BLaER1 (cell line): ENCODE measurements around the gene FAM3A.

Experiments
- H3K27ac ChIP-seq: shearing (Covaris generic); formaldehyde crosslinking; 2 replicates; pipeline ENCODE4 v1.8.1; 2022
- H3K27me3 ChIP-seq: shearing (Covaris generic); formaldehyde crosslinking; 2 replicates; pipeline ENCODE4 v1.8.1; 2022
- H3K36me3 ChIP-seq: shearing (Covaris generic); formaldehyde crosslinking; 2 replicates; pipeline ENCODE4 v1.8.1; 2022
- H3K4me1 ChIP-seq: shearing (Covaris generic); formaldehyde crosslinking; 2 replicates; pipeline ENCODE4 v1.8.1; 2022
- H3K4me2 ChIP-seq: shearing (Covaris generic); formaldehyde crosslinking; 2 replicates; pipeline ENCODE4 v1.8.1; 2022
- H3K4me3 ChIP-seq: shearing (Covaris generic); formaldehyde crosslinking; 2 replicates; pipeline ENCODE4 v1.8.1; 2022
- H3K9ac ChIP-seq: shearing (Covaris generic); formaldehyde crosslinking; 2 replicates; pipeline ENCODE4 v1.8.1; 2022
- H3K9me3 ChIP-seq: shearing (Covaris generic); formaldehyde crosslinking; 2 replicates; pipeline ENCODE4 v1.8.1; 2022
- H4K20me1 ChIP-seq: shearing (Covaris generic); formaldehyde crosslinking; 2 replicates; pipeline ENCODE4 v1.8.1; 2022
- Cebpa-rat ChIP-seq: shearing (Covaris generic); IDR thresholded peaks from 2 replicates; pipeline ENCODE4 v1.8.1; 2022

Gene FAM3A

DNA sequence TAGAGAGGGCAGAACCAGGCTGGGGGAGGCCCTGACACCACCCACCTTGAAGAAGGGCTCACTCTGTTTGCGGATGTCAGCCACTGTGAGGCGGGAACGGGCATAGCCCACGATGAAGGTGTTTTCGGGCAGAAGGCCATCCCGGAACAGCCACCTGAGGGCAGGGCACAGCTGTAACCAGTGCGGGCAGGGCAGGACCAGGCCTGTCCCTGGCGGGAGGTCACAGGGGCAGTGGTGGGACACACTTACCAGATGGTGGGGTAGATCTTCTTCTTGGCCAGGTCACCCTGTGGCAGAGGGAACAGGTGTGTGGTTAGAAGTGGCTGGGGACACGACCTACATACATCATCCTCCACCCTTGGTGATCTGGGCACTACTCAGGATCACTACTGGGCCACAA, 19.9 kb upstream of the FAM3A start:
- no peak overlapping the region for H3K4me3 ChIP-seq
- no peak overlapping the region for H3K4me2 ChIP-seq
- H3K36me3 ChIP-seq, result peaks cover 45% of the 10 kb centered on the region
- H3K4me1 ChIP-seq, result peaks cover 4% of the 10 kb centered on the region; the same call in 1 of the 2 replicates
- H3K9ac ChIP-seq, result no peak overlapping the region
- peaks cover 70% of the 10 kb centered on the region; the same call in 1 of the 2 replicates for H4K20me1 ChIP-seq
- peaks cover 51% of the 10 kb centered on the region for H3K27me3 ChIP-seq
- H3K27ac ChIP-seq, result no peak overlapping the region
- TF ChIP-seq Cebpa-rat, result no peak
- no peaks in the 10 kb centered on the region for H3K9me3 ChIP-seq

DNA sequence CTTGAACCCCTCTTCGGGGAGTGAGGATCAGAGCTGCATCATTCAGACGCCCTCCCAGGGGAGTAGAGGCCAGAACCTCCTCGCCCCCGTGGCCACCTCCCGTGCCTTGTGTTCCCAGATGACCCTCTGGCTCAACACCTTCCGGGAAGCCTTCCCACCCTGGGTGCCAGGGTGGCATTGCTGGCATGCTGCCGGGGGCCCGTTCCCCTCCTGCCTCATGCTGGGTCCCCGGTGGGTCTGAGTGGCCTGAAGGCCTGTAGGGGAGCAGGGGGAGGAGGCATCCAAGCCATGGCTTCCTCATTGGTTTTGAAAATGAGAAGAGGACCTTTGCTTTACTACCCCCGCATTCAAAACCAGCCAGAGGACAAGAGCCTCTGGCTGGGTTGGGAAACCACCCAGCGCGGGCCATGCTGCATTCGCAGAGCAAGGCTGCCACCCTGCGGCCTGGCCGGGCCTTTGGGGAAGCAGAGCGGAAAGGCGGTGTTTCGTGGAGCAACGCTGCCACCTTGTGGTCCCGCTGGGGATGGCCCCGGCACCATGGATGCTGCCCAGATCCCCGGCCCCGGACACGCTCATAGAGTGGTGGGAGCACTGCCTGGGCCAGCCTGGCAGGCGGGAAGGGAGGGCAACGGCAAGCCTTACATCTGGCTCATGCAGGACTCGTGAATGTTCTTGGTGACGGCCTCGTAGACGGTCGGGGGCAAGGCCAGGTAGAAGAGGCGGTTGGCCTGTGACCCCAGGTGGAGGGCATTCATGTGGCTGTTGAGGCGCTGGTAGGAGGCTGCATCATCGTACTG, 18.7 kb upstream of the FAM3A start:
- Histone ChIP-seq H3K9ac (peak overlapping the region; percentile 28; the same call in 1 of the 2 replicates), H3K36me3 (peaks cover 38% of the 10 kb centered on the region), H3K27ac (peak overlapping the region; percentile 41; the same call in 1 of the 2 replicates), H3K27me3 (peaks cover 51% of the 10 kb centered on the region), H3K4me1 (peaks cover 4% of the 10 kb centered on the region; the same call in 1 of the 2 replicates), H3K4me2 (peak overlapping the region; percentile 49; the same call in 1 of the 2 replicates), H3K9me3 (no peaks in the 10 kb centered on the region), H3K4me3 (no peak overlapping the region), H4K20me1 (peaks cover 75% of the 10 kb centered on the region; the same call in 1 of the 2 replicates)
- no peak for TF ChIP-seq Cebpa-rat

DNA sequence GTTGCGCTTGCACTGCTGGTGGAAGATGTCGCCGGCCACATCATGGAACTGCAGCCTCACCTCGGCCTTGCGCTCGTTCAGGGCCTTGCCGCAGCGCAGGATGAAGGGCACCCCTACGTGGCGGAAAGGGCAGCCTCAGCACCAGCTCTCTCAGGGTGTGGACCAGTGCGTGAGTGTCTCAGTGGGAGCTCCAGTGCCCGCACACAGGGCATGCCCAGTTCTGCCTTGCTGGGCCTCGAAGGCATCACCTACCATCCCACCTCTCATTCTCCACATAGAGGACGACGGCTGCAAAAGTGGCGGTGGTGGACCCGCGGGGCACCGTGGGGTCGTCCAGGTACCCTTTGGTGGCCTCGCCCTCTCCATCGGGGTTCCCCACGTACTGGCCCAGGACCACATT, 16.7 kb upstream of the FAM3A start:
- H3K36me3 ChIP-seq, result peaks cover 38% of the 10 kb centered on the region
- H4K20me1 ChIP-seq, result peaks cover 56% of the 10 kb centered on the region; the same call in 1 of the 2 replicates
- H3K4me1 ChIP-seq, result peaks cover 5% of the 10 kb centered on the region
- TF ChIP-seq Cebpa-rat, result no peak
- H3K9me3 ChIP-seq, result no peaks in the 10 kb centered on the region
- no peak overlapping the region for H3K4me2 ChIP-seq
- H3K27ac ChIP-seq, result no peak overlapping the region
- H3K4me3 ChIP-seq, result no peak overlapping the region
- H3K9ac ChIP-seq, result no peak overlapping the region
- H3K27me3 ChIP-seq, result peaks cover 43% of the 10 kb centered on the region

DNA sequence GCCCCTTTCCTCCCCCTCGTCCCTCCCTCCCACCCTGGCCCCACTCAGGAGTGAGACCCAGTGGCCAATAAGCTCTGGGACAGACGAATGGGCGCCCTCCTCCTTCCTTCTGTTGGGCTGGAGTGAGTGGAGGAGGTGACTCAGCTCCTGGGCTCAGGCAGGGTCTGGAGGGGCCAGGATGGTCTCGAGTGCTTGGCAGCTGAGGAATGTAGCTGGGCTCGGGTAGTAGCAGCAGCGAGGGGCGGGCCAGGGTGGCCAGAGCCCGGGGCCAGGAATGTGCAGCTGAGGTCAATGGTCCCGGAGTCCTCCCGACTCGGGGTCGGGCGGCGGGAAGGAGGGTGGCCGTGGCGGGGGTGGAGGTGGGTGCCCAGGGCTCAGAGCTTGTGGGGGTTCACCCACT, 15.6 kb upstream of the FAM3A start:
- Histone ChIP-seq H3K27me3 (peaks cover 44% of the 10 kb centered on the region), H3K36me3 (peaks cover 38% of the 10 kb centered on the region), H3K9ac (no peak overlapping the region), H3K4me2 (no peak overlapping the region), H3K4me1 (peaks cover 15% of the 10 kb centered on the region), H3K27ac (no peak overlapping the region), H3K9me3 (no peaks in the 10 kb centered on the region), H3K4me3 (no peak overlapping the region), H4K20me1 (peaks cover 46% of the 10 kb centered on the region; the same call in 1 of the 2 replicates)
- no peak for TF ChIP-seq Cebpa-rat

DNA sequence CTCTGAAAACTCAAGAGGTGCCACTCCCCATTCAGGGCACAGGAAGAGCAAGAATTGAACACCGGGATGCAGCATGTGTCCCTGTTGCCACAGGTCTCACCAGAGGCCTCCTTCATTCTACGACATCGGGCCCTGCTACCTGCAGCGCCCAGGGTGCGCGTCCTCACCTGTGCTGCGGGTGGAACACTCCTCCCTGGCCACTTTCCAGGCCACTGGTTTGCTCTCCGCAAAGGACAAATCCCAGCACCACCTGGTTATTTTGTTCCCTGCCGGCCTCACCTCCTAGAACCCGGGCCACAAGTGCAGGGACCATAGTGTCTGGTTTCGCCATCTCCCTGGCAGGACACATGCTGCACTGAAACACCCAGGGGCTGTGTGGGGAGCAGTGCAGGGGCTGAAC, 14.3 kb upstream of the FAM3A start:
- TF ChIP-seq Cebpa-rat, result no peak
- Histone ChIP-seq H3K4me2 (no peak overlapping the region), H3K4me1 (peaks cover 17% of the 10 kb centered on the region), H3K27me3 (peaks cover 46% of the 10 kb centered on the region), H4K20me1 (peaks cover 37% of the 10 kb centered on the region; the same call in 1 of the 2 replicates), H3K9ac (no peak overlapping the region), H3K36me3 (peaks cover 31% of the 10 kb centered on the region), H3K27ac (no peak overlapping the region), H3K9me3 (no peaks in the 10 kb centered on the region), H3K4me3 (no peak overlapping the region)

DNA sequence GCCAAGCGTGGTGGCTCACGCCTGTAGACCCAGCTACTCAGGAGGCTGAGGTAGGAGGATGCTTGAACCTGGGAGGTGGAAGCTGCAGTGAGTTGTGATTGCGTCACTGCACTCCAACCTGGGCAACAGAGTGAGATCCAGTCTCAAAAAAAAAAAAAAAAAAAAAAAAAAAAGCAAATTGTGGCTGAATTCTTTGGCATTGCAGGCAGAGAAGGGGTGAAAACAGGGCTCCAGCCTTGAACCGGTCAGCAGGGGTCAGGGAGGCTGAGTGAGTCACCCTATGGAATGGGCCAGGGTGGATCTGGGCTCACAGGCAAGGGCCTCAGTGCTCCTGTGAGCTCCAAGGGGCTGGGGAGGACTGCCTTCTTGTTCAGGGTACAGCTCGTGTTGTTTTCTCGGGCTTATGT, 13.2 kb upstream of the FAM3A start:
- Histone ChIP-seq H3K4me2 (no peak overlapping the region), H4K20me1 (peaks cover 28% of the 10 kb centered on the region; the same call in 1 of the 2 replicates), H3K27me3 (peaks cover 56% of the 10 kb centered on the region), H3K27ac (no peak overlapping the region), H3K4me1 (peaks cover 13% of the 10 kb centered on the region), H3K9me3 (no peaks in the 10 kb centered on the region), H3K36me3 (peaks cover 22% of the 10 kb centered on the region), H3K9ac (no peak overlapping the region), H3K4me3 (no peak overlapping the region)
- no peak for TF ChIP-seq Cebpa-rat

DNA sequence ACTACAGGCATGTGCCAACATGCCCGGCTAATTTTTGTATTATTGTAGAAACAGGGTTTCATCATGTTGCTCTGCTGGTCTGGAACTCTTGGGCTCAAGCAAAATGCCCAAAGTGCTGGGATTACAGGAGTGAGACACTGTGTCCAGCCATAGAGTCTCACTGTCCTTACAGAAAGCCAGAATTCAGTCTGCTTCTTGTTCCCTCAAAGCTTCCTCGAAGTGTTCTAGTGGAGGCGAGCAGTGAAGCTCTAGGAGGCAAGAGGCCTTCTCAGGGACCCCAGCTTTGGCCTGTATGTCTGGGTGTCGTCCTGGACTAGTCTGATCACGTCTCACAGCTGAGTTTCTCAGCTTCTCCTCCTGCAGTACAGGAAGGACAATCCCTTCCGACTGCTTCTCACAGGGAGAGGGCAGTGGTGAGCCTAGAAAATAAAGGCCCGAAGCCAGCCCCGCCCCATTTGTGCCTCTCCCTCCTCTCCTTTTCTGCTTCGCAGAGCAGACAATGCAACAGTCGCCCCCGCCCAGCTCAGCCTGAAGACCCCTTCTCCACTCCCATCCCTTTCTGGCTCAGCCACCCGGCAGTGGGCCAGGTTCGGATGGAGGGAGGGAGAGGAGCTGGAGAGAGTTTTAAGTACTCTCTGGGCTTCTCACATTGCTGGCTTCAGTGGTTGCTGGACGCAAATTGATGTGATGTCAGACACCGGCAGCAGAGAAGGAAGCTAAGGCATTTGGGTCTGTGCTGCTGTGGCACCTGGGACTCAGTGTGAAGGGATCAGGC, 11.1 kb upstream of the FAM3A start:
- Histone ChIP-seq H3K9me3 (no peaks in the 10 kb centered on the region), H3K9ac (peak overlapping the region; percentile 53; the same call in 1 of the 2 replicates), H3K27ac (peak overlapping the region; percentile 41; the same call in 1 of the 2 replicates), H3K4me1 (peaks cover 13% of the 10 kb centered on the region), H3K4me2 (peak overlapping the region; percentile 43), H3K36me3 (peaks cover under 1% of the 10 kb centered on the region; the same call in 1 of the 2 replicates), H3K4me3 (no peak overlapping the region), H3K27me3 (peaks cover 68% of the 10 kb centered on the region), H4K20me1 (peaks cover 13% of the 10 kb centered on the region; the same call in 1 of the 2 replicates)
- TF ChIP-seq Cebpa-rat, result no peak

GRCh38 chrX:154525606-154526490, 9.8 kb upstream of the FAM3A start:
- H3K9me3 ChIP-seq, result no peaks in the 10 kb centered on the region
- no peak overlapping the region for H3K27ac ChIP-seq
- peaks cover 67% of the 10 kb centered on the region for H3K27me3 ChIP-seq
- peaks cover 13% of the 10 kb centered on the region for H3K4me1 ChIP-seq
- no peak overlapping the region for H3K9ac ChIP-seq
- peaks cover 9% of the 10 kb centered on the region; the same call in 1 of the 2 replicates for H4K20me1 ChIP-seq
- H3K36me3 ChIP-seq, result no peaks in the 10 kb centered on the region
- no peak overlapping the region for H3K4me3 ChIP-seq
- peak; percentile 72 for TF ChIP-seq Cebpa-rat
- H3K4me2 ChIP-seq, result no peak overlapping the region

DNA sequence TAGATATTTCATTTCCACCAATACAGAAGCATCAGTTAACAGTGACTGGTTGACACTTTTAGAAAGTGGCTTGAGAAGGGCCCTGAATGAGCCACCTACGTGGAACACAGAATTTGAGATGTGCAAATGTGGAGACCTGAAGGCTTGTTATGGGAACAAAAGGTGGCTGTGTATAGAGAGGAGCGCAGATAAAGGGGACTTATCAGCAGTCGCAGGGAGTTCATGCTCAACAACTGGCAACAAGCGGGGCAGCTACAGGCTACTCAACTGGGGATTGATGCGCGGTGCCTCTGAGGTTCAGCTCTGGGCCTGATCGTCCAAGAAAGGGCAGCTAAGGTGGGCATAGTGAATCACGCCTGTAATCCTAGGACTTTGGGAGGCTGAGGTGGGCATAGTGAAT, 3.4 kb upstream of the FAM3A start:
- no peak overlapping the region for H3K4me3 ChIP-seq
- no peaks in the 10 kb centered on the region for H3K36me3 ChIP-seq
- peaks cover 42% of the 10 kb centered on the region; the same call in 1 of the 2 replicates for H3K27me3 ChIP-seq
- no peaks in the 10 kb centered on the region for H4K20me1 ChIP-seq
- H3K27ac ChIP-seq, result no peak overlapping the region
- H3K9me3 ChIP-seq, result 0 out of 2 replicates have a peak, but pooled peaks cover 18% of the 10 kb centered on the region
- no peak overlapping the region for H3K4me2 ChIP-seq
- no peak overlapping the region for H3K9ac ChIP-seq
- H3K4me1 ChIP-seq, result peaks cover 15% of the 10 kb centered on the region
- no peak for TF ChIP-seq Cebpa-rat
